B cell (primary cell): ENCODE data around the gene C2orf92.

ENCODE experiments used
- EZH2 ChIP-seq: IDR thresholded peaks from 2 replicates; pipeline ENCODE4 v1.6.1; 2012; ENCODE audit warnings: borderline replicate concordance, low read depth, mild to moderate bottlenecking, moderate library complexity, low read length; ENCODE audit not compliant: insufficient read depth, poor library complexity, severe bottlenecking
- TF ChIP-seq, protein P1 (sequence below): fragments of 200-600 bp; IDR thresholded peaks from one replicate; pipeline ENCODE4 v1.8.0; 2022; ENCODE audit warnings: antibody characterized with exemption, mild to moderate bottlenecking

- TF ChIP-seq, protein P1, sequence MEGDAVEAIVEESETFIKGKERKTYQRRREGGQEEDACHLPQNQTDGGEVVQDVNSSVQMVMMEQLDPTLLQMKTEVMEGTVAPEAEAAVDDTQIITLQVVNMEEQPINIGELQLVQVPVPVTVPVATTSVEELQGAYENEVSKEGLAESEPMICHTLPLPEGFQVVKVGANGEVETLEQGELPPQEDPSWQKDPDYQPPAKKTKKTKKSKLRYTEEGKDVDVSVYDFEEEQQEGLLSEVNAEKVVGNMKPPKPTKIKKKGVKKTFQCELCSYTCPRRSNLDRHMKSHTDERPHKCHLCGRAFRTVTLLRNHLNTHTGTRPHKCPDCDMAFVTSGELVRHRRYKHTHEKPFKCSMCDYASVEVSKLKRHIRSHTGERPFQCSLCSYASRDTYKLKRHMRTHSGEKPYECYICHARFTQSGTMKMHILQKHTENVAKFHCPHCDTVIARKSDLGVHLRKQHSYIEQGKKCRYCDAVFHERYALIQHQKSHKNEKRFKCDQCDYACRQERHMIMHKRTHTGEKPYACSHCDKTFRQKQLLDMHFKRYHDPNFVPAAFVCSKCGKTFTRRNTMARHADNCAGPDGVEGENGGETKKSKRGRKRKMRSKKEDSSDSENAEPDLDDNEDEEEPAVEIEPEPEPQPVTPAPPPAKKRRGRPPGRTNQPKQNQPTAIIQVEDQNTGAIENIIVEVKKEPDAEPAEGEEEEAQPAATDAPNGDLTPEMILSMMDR: no peak
- no peak for TF ChIP-seq EZH2
Measured at GRCh38 chr2:97724501-97724900, 55.0 kb downstream of the C2orf92 start.
